Astrocyte (in vitro differentiated cells and primary cell): ENCODE data around the gene NAALADL1. TPM values are rescaled to one million over a fixed set of nuclear protein-coding genes. Genes with fewer than 3 reads are reported as not detected.
A peak's percentile ranks its signal among the peaks of the same experiment; 100 is the strongest.

ENCODE experiments used
- DNase-seq: peaks from one replicate; pipeline ENCODE4 v3.0.0-alpha.2; 2010; ENCODE audit warnings: low read depth
- FAIRE-seq: peaks from 2 replicates; lab custom pipeline; 2011; peaks lifted over from hg19 to GRCh38; lab: Jason Lieb, UNC
- H2AFZ ChIP-seq: 2 replicates; pipeline ENCODE4 v1.6.0; 2012; ENCODE audit warnings: low read depth, low read length, inconsistent platforms
- H3K27ac ChIP-seq: 2 replicates; pipeline ENCODE4 v1.5.1; 2011; ENCODE audit warnings: low read depth, low read length, inconsistent platforms
- H3K27me3 ChIP-seq: 2 replicates; pipeline ENCODE4 v1.6.0; 2011; ENCODE audit warnings: low read length, inconsistent platforms; ENCODE audit not compliant: insufficient read depth
- H3K36me3 ChIP-seq: 2 replicates; pipeline ENCODE4 v1.5.1; 2011; ENCODE audit warnings: low read length, inconsistent platforms; ENCODE audit not compliant: insufficient read depth
- H3K4me1 ChIP-seq: 2 replicates; pipeline ENCODE4 v1.5.1; 2011; ENCODE audit warnings: low read length, inconsistent platforms; ENCODE audit not compliant: insufficient read depth
- H3K4me2 ChIP-seq: 2 replicates; pipeline ENCODE4 v1.6.0; 2012; ENCODE audit warnings: low read length, inconsistent platforms
- H3K4me3 ChIP-seq: 2 replicates; pipeline ENCODE4 v1.5.1; 2011; ENCODE audit warnings: low read depth, mild to moderate bottlenecking, low read length, inconsistent platforms; ENCODE audit not compliant: insufficient read depth
- H3K79me2 ChIP-seq: 2 replicates; pipeline ENCODE4 v1.6.0; 2012; ENCODE audit warnings: mild to moderate bottlenecking, low read length, inconsistent platforms; ENCODE audit not compliant: insufficient read depth
- H3K9ac ChIP-seq: 2 replicates; pipeline ENCODE4 v1.6.0; 2012; ENCODE audit warnings: mild to moderate bottlenecking, low read length, inconsistent platforms
- H3K9me3 ChIP-seq: 2 replicates; pipeline ENCODE4 v1.5.1; 2012; ENCODE audit warnings: low read depth, mild to moderate bottlenecking, low read length, inconsistent platforms; ENCODE audit not compliant: insufficient read depth
- H4K20me1 ChIP-seq: 2 replicates; pipeline ENCODE4 v1.6.0; 2012; ENCODE audit warnings: low read length, inconsistent platforms; ENCODE audit not compliant: insufficient read depth
- H3K27ac Mint-ChIP-seq: one replicate; pipeline ENCODE4 v1.8.0; 2021; ENCODE audit warnings: mild to moderate bottlenecking, mixed read lengths; ENCODE audit not compliant: unreplicated experiment
- H3K27me3 Mint-ChIP-seq: one replicate; pipeline ENCODE4 v1.8.0; 2021; ENCODE audit warnings: low read depth, mixed read lengths; ENCODE audit not compliant: unreplicated experiment
- H3K36me3 Mint-ChIP-seq: one replicate; pipeline ENCODE4 v1.8.0; 2021; ENCODE audit warnings: low read depth, mixed read lengths; ENCODE audit not compliant: unreplicated experiment
- H3K4me1 Mint-ChIP-seq: one replicate; pipeline ENCODE4 v1.8.0; 2021; ENCODE audit warnings: low read depth, mixed read lengths; ENCODE audit not compliant: unreplicated experiment
- H3K4me3 Mint-ChIP-seq: one replicate; pipeline ENCODE4 v1.8.0; 2021; ENCODE audit warnings: mild to moderate bottlenecking, moderate library complexity, mixed read lengths; ENCODE audit not compliant: unreplicated experiment
- H3K9me3 Mint-ChIP-seq: one replicate; pipeline ENCODE4 v1.8.0; 2021; ENCODE audit warnings: mild to moderate bottlenecking, mixed read lengths; ENCODE audit not compliant: unreplicated experiment
- CTCF ChIP-seq: IDR thresholded peaks from 2 replicates; pipeline ENCODE4 v1.5.1; 2011; ENCODE audit warnings: low read depth, mild to moderate bottlenecking, inconsistent platforms, low read length, moderate library complexity; ENCODE audit not compliant: insufficient read depth
- EZH2 ChIP-seq: IDR thresholded peaks from 2 replicates; pipeline ENCODE4 v1.6.1; 2012; ENCODE audit warnings: mild to moderate bottlenecking, low read length, inconsistent platforms; ENCODE audit not compliant: insufficient read depth
- total RNA-seq: library from RNA; stranded (reverse); gene quantifications from 2 replicates; pipeline ENCODE4 v1.2.1, GENCODE V29; 2021

The NAALADL1 gene
- total RNA-seq, 1 donor from 2014 or later, result not detected

- no peaks in the 10 kb centered on the region for H3K27me3 Mint-ChIP-seq
- H2AFZ ChIP-seq, result peak overlapping the region; percentile 86
- DNase-seq, result no peak
- H4K20me1 ChIP-seq, result peaks cover 4% of the 10 kb centered on the region
- no peaks in the 10 kb centered on the region for H3K9me3 ChIP-seq
- peaks cover 15% of the 10 kb centered on the region for H3K4me1 ChIP-seq
- no peaks in the 10 kb centered on the region for H3K9me3 Mint-ChIP-seq
- H3K27me3 ChIP-seq, result no peaks in the 10 kb centered on the region
- peak overlapping the region; percentile 96 for H3K4me3 Mint-ChIP-seq
- FAIRE-seq, result no peak
- H3K9ac ChIP-seq, result peak overlapping the region; percentile 99
- H3K4me3 ChIP-seq, result peak overlapping the region; percentile 98
- TF ChIP-seq EZH2, result no peak
- TF ChIP-seq CTCF, result no peak
- H3K79me2 ChIP-seq, result peaks cover 69% of the 10 kb centered on the region
- peaks cover 13% of the 10 kb centered on the region for H3K36me3 ChIP-seq
- H3K4me2 ChIP-seq, result peak overlapping the region; percentile 95
- H3K27ac ChIP-seq, result peak overlapping the region; percentile 98
- peak overlapping the region; percentile 99 for H3K27ac Mint-ChIP-seq
- H3K36me3 Mint-ChIP-seq, result peaks cover 4% of the 10 kb centered on the region
- H3K4me1 Mint-ChIP-seq, result peaks cover 9% of the 10 kb centered on the region
Observed at GRCh38 chr11:65083134-65083833, 24.9 kb upstream of the NAALADL1 start.

GRCh38 chr11:65078786-65079342 lies 20.5 kb upstream of the NAALADL1 start:
- peaks cover 9% of the 10 kb centered on the region for H3K4me1 ChIP-seq
- H3K27ac Mint-ChIP-seq, result no peak overlapping the region
- no peak for TF ChIP-seq EZH2
- no peak for TF ChIP-seq CTCF
- no peak overlapping the region for H3K4me2 ChIP-seq
- H3K27me3 Mint-ChIP-seq, result no peaks in the 10 kb centered on the region
- H3K79me2 ChIP-seq, result peaks cover 57% of the 10 kb centered on the region
- peaks cover 13% of the 10 kb centered on the region for H3K36me3 ChIP-seq
- no peak overlapping the region for H3K4me3 Mint-ChIP-seq
- H3K9me3 ChIP-seq, result no peaks in the 10 kb centered on the region
- no peak overlapping the region for H3K27ac ChIP-seq
- FAIRE-seq (no peak), DNase-seq (no peak)
- peaks cover 4% of the 10 kb centered on the region for H4K20me1 ChIP-seq
- no peaks in the 10 kb centered on the region for H3K4me1 Mint-ChIP-seq
- H3K4me3 ChIP-seq, result no peak overlapping the region
- no peak overlapping the region for H3K9ac ChIP-seq
- no peaks in the 10 kb centered on the region for H3K9me3 Mint-ChIP-seq
- no peak overlapping the region for H2AFZ ChIP-seq
- H3K36me3 Mint-ChIP-seq, result no peaks in the 10 kb centered on the region
- H3K27me3 ChIP-seq, result no peaks in the 10 kb centered on the region

GRCh38 chr11:65078151-65078550 lies 19.8 kb upstream of the NAALADL1 start:
- DNase-seq, result no peak
- Mint-ChIP-seq H3K27ac (no peak overlapping the region), H3K4me1 (no peaks in the 10 kb centered on the region)

More at GRCh38 chr11:65078151-65078550, 19.8 kb upstream of the NAALADL1 start:
- peaks cover 50% of the 10 kb centered on the region for H3K79me2 ChIP-seq
- no peak overlapping the region for H3K27ac ChIP-seq
- H3K27me3 ChIP-seq, result no peaks in the 10 kb centered on the region
- peaks cover 4% of the 10 kb centered on the region for H3K4me1 ChIP-seq
- H3K9me3 ChIP-seq, result no peaks in the 10 kb centered on the region
- no peak for TF ChIP-seq EZH2
- TF ChIP-seq CTCF, result peak; percentile 50
- no peak overlapping the region for H3K4me3 Mint-ChIP-seq
- H2AFZ ChIP-seq, result no peak overlapping the region
- H4K20me1 ChIP-seq, result peaks cover 4% of the 10 kb centered on the region
- no peak overlapping the region for H3K4me3 ChIP-seq
- no peaks in the 10 kb centered on the region for H3K27me3 Mint-ChIP-seq
- H3K9ac ChIP-seq, result no peak overlapping the region
- no peaks in the 10 kb centered on the region for H3K9me3 Mint-ChIP-seq
- peaks cover 13% of the 10 kb centered on the region for H3K36me3 ChIP-seq
- H3K36me3 Mint-ChIP-seq, result no peaks in the 10 kb centered on the region
- no peak overlapping the region for H3K4me2 ChIP-seq
- FAIRE-seq, result no peak
